GM12875 (cell line): ENCODE results near the gene FAM83C.

Experiments
- H3K4me3 ChIP-seq: one replicate; pipeline ENCODE4 v1.5.1; 2011; ENCODE audit warnings: low read depth, low read length, control low read depth
- CTCF ChIP-seq: IDR thresholded peaks from 2 replicates; pipeline ENCODE4 v1.5.1; 2011; ENCODE audit warnings: low read depth, mild to moderate bottlenecking, control low read depth, inconsistent platforms, low read length, moderate library complexity, borderline replicate concordance; ENCODE audit not compliant: insufficient read depth

FAM83C gene

GRCh38 chr20:35326740-35327073, 34.5 kb upstream of the FAM83C start:
- TF ChIP-seq CTCF = no peak
- no peak overlapping the region for H3K4me3 ChIP-seq

- no peak for TF ChIP-seq CTCF
- H3K4me3 ChIP-seq = no peak overlapping the region
Measured at GRCh38 chr20:35326021-35326739, 34.0 kb upstream of the FAM83C start.

GRCh38 chr20:35325401-35325800, 33.2 kb upstream of the FAM83C start:
- H3K4me3 ChIP-seq = no peak overlapping the region
- no peak for TF ChIP-seq CTCF

- no peak for TF ChIP-seq CTCF
- H3K4me3 ChIP-seq = no peak overlapping the region
Measured at GRCh38 chr20:35320396-35321126, 28.3 kb upstream of the FAM83C start.

- no peak overlapping the region for H3K4me3 ChIP-seq
- TF ChIP-seq CTCF = no peak
Measured at GRCh38 chr20:35319871-35320197, 27.6 kb upstream of the FAM83C start.

GRCh38 chr20:35319192-35319870, 27.1 kb upstream of the FAM83C start:
- TF ChIP-seq CTCF = no peak

More at GRCh38 chr20:35319192-35319870, 27.1 kb upstream of the FAM83C start:
- no peak overlapping the region for H3K4me3 ChIP-seq
